ENCODE results near the gene LMNA. TPM values are rescaled to one million over a fixed set of nuclear protein-coding genes. Genes with fewer than 3 reads are reported as not detected.
"Not testable (repeated sequence)": the region's sequence is repeated elsewhere in the genome, so short reads cannot be mapped to it uniquely, and the experiment has no call there.

Gene LMNA
- total and polyA plus RNA-seq, 2 donors (not counting 1 experiment from before 2014, with no cell fraction given): 19.4 to 28.7 TPM

DNA sequence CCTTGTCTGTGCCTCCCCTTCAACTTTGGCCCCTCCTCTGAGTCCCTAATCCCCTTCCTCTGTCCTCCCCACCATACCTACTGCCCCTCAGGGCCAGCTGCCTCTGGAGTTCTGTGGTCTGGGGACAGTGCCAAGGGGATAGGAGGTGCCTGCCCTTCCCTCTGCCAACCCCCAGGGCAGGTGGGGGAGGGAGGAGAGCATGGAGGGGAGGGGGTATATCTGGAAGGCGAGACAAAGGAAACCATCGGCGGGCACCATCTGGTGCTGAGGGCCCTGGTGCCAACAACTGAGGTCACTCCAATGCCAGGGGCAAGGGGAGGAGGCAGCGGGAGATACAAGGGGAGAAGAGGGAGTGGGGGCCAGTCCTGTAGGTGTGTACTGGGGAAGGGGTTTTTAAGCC is 44.0 kb upstream of the LMNA start:
- POLR2A ChIA-PET: no interaction called here
- TF ChIP-seq EZH2 (IDR thresholded peaks at IDR 0.05; ENCODE audit: borderline replicate concordance, insufficient read depth, low read depth, low read length, poor library complexity, severe bottlenecking): no peak
- TF ChIP-seq, protein P1, sequence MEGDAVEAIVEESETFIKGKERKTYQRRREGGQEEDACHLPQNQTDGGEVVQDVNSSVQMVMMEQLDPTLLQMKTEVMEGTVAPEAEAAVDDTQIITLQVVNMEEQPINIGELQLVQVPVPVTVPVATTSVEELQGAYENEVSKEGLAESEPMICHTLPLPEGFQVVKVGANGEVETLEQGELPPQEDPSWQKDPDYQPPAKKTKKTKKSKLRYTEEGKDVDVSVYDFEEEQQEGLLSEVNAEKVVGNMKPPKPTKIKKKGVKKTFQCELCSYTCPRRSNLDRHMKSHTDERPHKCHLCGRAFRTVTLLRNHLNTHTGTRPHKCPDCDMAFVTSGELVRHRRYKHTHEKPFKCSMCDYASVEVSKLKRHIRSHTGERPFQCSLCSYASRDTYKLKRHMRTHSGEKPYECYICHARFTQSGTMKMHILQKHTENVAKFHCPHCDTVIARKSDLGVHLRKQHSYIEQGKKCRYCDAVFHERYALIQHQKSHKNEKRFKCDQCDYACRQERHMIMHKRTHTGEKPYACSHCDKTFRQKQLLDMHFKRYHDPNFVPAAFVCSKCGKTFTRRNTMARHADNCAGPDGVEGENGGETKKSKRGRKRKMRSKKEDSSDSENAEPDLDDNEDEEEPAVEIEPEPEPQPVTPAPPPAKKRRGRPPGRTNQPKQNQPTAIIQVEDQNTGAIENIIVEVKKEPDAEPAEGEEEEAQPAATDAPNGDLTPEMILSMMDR (IDR thresholded peaks at IDR 0.05): no peak

DNA sequence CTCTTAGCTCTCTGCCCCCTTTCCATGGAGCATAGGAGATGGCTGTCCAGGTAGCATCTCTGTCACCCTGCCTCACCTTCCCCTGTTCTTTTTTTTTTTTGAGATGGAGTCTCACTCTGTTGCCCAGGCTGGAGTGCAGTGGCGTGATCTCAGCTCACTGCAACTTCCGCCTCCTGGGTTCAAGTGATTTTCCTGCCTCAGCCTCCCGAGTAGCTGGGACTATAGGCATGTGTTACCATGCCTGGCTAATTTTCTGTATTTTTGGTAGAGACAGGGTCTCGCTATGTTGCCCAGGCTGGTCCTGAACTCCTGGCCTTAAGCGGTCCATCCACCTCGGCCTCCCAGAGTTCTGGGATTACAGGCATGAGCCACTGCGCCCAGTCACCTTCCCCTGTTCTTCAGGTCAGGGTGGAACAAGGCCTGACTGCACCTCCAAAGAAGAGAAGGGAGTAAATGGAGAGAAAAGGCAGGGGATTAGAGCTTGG is 43.1 kb upstream of the LMNA start:
- H3K4me2 ChIP-seq (replicated peaks; ENCODE audit: low read depth, low read length, poor library complexity, severe bottlenecking); DNase-seq; ATAC-seq (ENCODE audit: low read depth); H3K9me3 Mint-ChIP-seq (ENCODE audit: insufficient read depth); H3K9me3 ChIP-seq (ENCODE audit: control extremely low read depth in 1 of 3, control insufficient read depth in 2 of 3, insufficient read depth in 1 of 3, low read length in 2 of 3); H3K27ac ChIP-seq (ENCODE audit: low read length in 2 of 2); H3K36me3 ChIP-seq (replicated peaks in 1 of 2; ENCODE audit: control extremely low read depth in 1 of 2, control insufficient read depth in 1 of 2, extremely low read depth in 1 of 2, insufficient read depth in 2 of 2, low read length in 1 of 2); H3K9ac ChIP-seq (ENCODE audit: low read length); H3K4me3 ChIP-seq (ENCODE audit: control extremely low read depth in 1 of 5, extremely low read depth in 1 of 5, insufficient read depth in 1 of 5, low read depth in 2 of 5, low read length in 4 of 5); CTCF ChIA-PET; H3K27me3 ChIP-seq (replicated peaks in 1 of 4; ENCODE audit: control extremely low read depth in 1 of 4, control insufficient read depth in 3 of 4, insufficient read depth in 4 of 4, low read length in 3 of 4); POLR2A ChIA-PET; H2AFZ ChIP-seq (ENCODE audit: insufficient read depth, low read depth, low read length, poor library complexity, severe bottlenecking); H3K27ac Mint-ChIP-seq; H3K27me3 Mint-ChIP-seq; intact Hi-C loops (cut with micrococcal nuclease); H3K4me3 Mint-ChIP-seq; H4K20me1 ChIP-seq (ENCODE audit: control insufficient read depth, insufficient read depth, low read length, poor library complexity, severe bottlenecking); H3K79me2 ChIP-seq (ENCODE audit: control insufficient read depth, insufficient read depth, low read length): not testable (repeated sequence)
- H3K4me1 Mint-ChIP-seq: peaks cover 14% of the 10 kb centered on the region
- H3K4me1 ChIP-seq (ENCODE audit: control insufficient read depth in 2 of 2, insufficient read depth in 2 of 2, low read length in 2 of 2): peaks cover 10 to 16% of the 10 kb centered on the region in 2 donors
- 100% methylated on average over 3 of the region's 7 CpGs for WGBS (ENCODE audit: insufficient coverage)

More for the DNA sequence above, 44.0 kb upstream of the LMNA start:
- Mint-ChIP-seq H3K27ac (no peak overlapping the region), H3K9me3 (ENCODE audit: insufficient read depth) (no peaks in the 10 kb centered on the region), H3K4me3 (no peak overlapping the region), H3K27me3 (no peaks in the 10 kb centered on the region), H3K4me1 (peaks cover 6% of the 10 kb centered on the region)
- Histone ChIP-seq H2AFZ (ENCODE audit: insufficient read depth, low read depth, low read length, poor library complexity, severe bottlenecking) (no peak overlapping the region), H3K27me3 (replicated peaks in 1 of 4; ENCODE audit: control extremely low read depth in 1 of 4, control insufficient read depth in 3 of 4, insufficient read depth in 4 of 4, low read length in 3 of 4) (peaks cover 0 to 4% (median 1%) of the 10 kb centered on the region in 4 experiments), H3K4me3 (ENCODE audit: control extremely low read depth in 1 of 5, extremely low read depth in 1 of 5, insufficient read depth in 1 of 5, low read depth in 2 of 5, low read length in 4 of 5) (no peak overlapping the region), H3K79me2 (ENCODE audit: control insufficient read depth, insufficient read depth, low read length) (no peaks in the 10 kb centered on the region), H4K20me1 (ENCODE audit: control insufficient read depth, insufficient read depth, low read length, poor library complexity, severe bottlenecking) (no peaks in the 10 kb centered on the region), H3K27ac (ENCODE audit: low read length in 2 of 2) (no peak overlapping the region), H3K4me2 (replicated peaks; ENCODE audit: low read depth, low read length, poor library complexity, severe bottlenecking) (no peak overlapping the region), H3K9ac (ENCODE audit: low read length) (no peak overlapping the region), H3K9me3 (ENCODE audit: control extremely low read depth in 1 of 3, control insufficient read depth in 2 of 3, insufficient read depth in 1 of 3, low read length in 2 of 3) (no peaks in the 10 kb centered on the region), H3K4me1 (ENCODE audit: control insufficient read depth in 2 of 2, insufficient read depth in 2 of 2, low read length in 2 of 2) (peaks cover 2 to 8% of the 10 kb centered on the region in 2 donors), H3K36me3 (replicated peaks in 1 of 2; ENCODE audit: control extremely low read depth in 1 of 2, control insufficient read depth in 1 of 2, extremely low read depth in 1 of 2, insufficient read depth in 2 of 2, low read length in 1 of 2) (no peaks in the 10 kb centered on the region)
- 68% methylated on average over 4 of the region's 4 CpGs for WGBS (ENCODE audit: insufficient coverage)
- intact Hi-C loops (cut with micrococcal nuclease): no loop called here
- ATAC-seq (ENCODE audit: low read depth) (no peak), DNase-seq (no peak)
- CTCF ChIA-PET: no interaction called here
